Measurements from ENCODE around the gene CYS1.

GRCh38 chr2:10065773-10066055, 14.5 kb downstream of the CYS1 start:
- TF ChIP-seq CTCF (IDR thresholded peaks at IDR 0.05) (no peak), FOSL2 (IDR thresholded peaks at IDR 0.05) (no peak), FOSL2 (CRISPR knock-in tag; IDR thresholded peaks at IDR 0.05) (no peak), KDM5A (IDR thresholded peaks at IDR 0.05) (no peak), RAD21 (conservative IDR thresholded peaks at IDR 0.05 in 1 of 2, IDR thresholded peaks at IDR 0.05 in 1 of 2) (no peak), PHF8 (IDR thresholded peaks at IDR 0.05; ENCODE audit: borderline replicate concordance, low read depth) (no peak)
